A549 (cell line): ENCODE measurements around the gene TMEM271.

ENCODE experiments used
- EP300 ChIP-seq, 2 experiments: fragments of >200 bp; sonication (Bioruptor Twin); formaldehyde crosslinking; IDR thresholded peaks; 2 replicates in 1 of 2; 3 replicates in 1 of 2; pipeline ENCODE4 v1.6.1; 2016 to 2017
- FOSB ChIP-seq: fragments of 250-450 bp; sonication (Bioruptor Pico); IDR thresholded peaks from 2 replicates; pipeline ENCODE4 v1.5.0; 2020; ENCODE audit warnings: mild to moderate bottlenecking, moderate library complexity
- TF ChIP-seq, protein P1 (sequence below): fragments of 200-600 bp; sonication (generic); IDR thresholded peaks from 2 replicates; pipeline ENCODE4 v1.6.1; 2016; ENCODE audit warnings: antibody characterized with exemption, mild to moderate bottlenecking, moderate library complexity

DNA sequence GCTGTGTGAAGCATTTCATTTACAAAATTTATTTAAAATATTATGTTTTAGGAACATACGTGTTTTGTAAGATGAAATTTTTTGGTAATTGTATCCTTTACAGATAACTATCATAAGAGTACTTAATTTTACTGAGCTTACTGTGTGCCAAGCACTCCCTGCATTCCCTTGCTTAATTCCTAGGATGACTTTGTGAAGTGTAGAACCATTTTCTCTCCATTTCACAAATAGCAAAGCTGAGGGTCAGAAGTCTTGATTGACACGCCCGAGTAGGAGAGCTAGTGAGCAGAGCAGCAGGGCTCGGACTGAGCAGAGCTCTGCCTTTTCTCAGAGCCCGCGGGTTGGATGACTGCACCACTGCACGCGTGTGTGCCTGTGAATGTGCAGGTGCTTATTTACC lies 46.5 kb downstream of the TMEM271 start:
- TF ChIP-seq, protein P1, sequence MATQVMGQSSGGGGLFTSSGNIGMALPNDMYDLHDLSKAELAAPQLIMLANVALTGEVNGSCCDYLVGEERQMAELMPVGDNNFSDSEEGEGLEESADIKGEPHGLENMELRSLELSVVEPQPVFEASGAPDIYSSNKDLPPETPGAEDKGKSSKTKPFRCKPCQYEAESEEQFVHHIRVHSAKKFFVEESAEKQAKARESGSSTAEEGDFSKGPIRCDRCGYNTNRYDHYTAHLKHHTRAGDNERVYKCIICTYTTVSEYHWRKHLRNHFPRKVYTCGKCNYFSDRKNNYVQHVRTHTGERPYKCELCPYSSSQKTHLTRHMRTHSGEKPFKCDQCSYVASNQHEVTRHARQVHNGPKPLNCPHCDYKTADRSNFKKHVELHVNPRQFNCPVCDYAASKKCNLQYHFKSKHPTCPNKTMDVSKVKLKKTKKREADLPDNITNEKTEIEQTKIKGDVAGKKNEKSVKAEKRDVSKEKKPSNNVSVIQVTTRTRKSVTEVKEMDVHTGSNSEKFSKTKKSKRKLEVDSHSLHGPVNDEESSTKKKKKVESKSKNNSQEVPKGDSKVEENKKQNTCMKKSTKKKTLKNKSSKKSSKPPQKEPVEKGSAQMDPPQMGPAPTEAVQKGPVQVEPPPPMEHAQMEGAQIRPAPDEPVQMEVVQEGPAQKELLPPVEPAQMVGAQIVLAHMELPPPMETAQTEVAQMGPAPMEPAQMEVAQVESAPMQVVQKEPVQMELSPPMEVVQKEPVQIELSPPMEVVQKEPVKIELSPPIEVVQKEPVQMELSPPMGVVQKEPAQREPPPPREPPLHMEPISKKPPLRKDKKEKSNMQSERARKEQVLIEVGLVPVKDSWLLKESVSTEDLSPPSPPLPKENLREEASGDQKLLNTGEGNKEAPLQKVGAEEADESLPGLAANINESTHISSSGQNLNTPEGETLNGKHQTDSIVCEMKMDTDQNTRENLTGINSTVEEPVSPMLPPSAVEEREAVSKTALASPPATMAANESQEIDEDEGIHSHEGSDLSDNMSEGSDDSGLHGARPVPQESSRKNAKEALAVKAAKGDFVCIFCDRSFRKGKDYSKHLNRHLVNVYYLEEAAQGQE = no peak
- TF ChIP-seq EP300 (IDR thresholded peaks at IDR 0.05) (no peak), FOSB (CRISPR knock-in tag) (no peak)
